LNCaP clone FGC (cell line): ENCODE data around the gene HEATR5A.

ENCODE experiments used
- DNase-seq: peaks from one replicate; pipeline ENCODE4 v3.0.0-alpha.2; 2011; ENCODE audit warnings: low read depth
- H3K4me3 ChIP-seq: 2 replicates; pipeline ENCODE4 v1.5.1; 2011; ENCODE audit warnings: mild to moderate bottlenecking, low read depth, low read length, control low read depth
- TF ChIP-seq, protein P1 (sequence below): IDR thresholded peaks from 2 replicates; pipeline ENCODE4 v1.5.1; 2012; ENCODE audit warnings: mild to moderate bottlenecking; ENCODE audit not compliant: control insufficient read depth, insufficient read depth; ENCODE audit errors: extremely low read depth

Gene HEATR5A

DNA sequence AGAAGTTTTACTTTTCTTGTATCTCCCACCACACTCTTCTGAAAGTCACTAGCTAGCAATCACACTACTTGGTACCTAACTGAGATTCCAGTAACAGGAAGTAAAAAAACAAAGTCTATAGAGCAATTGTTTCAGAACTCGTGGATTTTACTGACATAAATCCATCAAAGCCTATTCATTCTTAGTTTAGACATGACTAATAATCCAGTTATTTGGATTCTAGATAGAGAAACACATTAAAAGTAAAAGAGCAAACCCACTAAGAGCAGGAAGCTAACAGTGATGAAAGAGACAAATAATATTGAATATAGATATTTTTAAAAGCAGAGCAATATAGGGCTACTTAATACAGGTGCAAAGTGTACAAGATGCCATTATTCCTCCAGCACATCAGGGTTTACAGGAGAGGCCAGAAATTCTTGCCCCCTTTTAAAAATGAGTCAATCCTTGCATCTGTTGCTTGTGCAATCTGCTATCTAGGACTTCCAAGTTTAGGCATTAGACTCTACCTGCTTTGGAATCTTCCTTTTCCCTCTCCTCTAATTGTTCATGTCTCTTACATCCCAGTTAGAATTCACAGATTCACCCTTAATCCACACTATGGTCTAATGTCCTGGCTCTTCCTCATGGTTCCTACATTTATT lies 6.0 kb downstream of the HEATR5A start:
- no peak for DNase-seq
- no peak overlapping the region for H3K4me3 ChIP-seq
- TF ChIP-seq, protein P1, sequence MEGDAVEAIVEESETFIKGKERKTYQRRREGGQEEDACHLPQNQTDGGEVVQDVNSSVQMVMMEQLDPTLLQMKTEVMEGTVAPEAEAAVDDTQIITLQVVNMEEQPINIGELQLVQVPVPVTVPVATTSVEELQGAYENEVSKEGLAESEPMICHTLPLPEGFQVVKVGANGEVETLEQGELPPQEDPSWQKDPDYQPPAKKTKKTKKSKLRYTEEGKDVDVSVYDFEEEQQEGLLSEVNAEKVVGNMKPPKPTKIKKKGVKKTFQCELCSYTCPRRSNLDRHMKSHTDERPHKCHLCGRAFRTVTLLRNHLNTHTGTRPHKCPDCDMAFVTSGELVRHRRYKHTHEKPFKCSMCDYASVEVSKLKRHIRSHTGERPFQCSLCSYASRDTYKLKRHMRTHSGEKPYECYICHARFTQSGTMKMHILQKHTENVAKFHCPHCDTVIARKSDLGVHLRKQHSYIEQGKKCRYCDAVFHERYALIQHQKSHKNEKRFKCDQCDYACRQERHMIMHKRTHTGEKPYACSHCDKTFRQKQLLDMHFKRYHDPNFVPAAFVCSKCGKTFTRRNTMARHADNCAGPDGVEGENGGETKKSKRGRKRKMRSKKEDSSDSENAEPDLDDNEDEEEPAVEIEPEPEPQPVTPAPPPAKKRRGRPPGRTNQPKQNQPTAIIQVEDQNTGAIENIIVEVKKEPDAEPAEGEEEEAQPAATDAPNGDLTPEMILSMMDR, result no peak

DNA sequence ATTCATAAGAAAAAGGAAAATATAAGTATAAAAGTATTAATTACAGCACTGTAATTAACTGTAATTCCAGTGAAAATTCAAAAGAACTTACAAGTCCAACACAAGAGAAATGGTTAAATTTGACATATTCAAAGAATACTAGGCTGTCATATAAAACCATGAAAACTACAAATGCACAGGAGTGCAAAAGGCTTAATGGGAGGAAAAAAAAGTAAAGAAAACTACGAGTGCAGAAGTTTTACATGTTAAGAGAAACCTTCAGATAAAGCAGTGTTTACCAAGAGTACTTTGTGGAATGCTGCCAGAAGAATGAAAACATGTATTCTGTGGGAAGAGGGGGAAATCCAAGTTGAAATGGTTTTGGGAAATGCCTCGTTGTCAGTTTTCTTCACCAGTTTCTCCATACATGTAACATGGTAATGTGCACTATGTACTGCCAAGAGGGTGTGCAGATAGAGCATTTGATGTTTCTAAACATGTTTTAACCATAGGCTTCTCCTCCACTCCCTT lies 9.1 kb downstream of the HEATR5A start:
- DNase-seq, result no peak
- no peak overlapping the region for H3K4me3 ChIP-seq
- TF ChIP-seq, protein P1, result no peak

GRCh38 chr14:31410048-31410650 lies 10.2 kb downstream of the HEATR5A start:
- DNase-seq, result no peak
- TF ChIP-seq, protein P1, result no peak

GRCh38 chr14:31408421-31408820 lies 11.9 kb downstream of the HEATR5A start:
- H3K4me3 ChIP-seq, result no peak overlapping the region

More at GRCh38 chr14:31410048-31410650, 10.2 kb downstream of the HEATR5A start:
- H3K4me3 ChIP-seq, result no peak overlapping the region

GRCh38 chr14:31405599-31406232 lies 14.6 kb downstream of the HEATR5A start:
- TF ChIP-seq, protein P1, result no peak
- no peak for DNase-seq
- no peak overlapping the region for H3K4me3 ChIP-seq

More at GRCh38 chr14:31408421-31408820, 11.9 kb downstream of the HEATR5A start:
- TF ChIP-seq, protein P1, result no peak
- no peak for DNase-seq

GRCh38 chr14:31405106-31405505 lies 15.2 kb downstream of the HEATR5A start:
- no peak overlapping the region for H3K4me3 ChIP-seq
- TF ChIP-seq, protein P1, result no peak
- no peak for DNase-seq
